GM18867 (cell line): ENCODE results near the gene EBI3.
"Not testable (repeated sequence)": the region's sequence is repeated elsewhere in the genome, so short reads cannot be mapped to it uniquely, and the experiment has no call there.

Experiments used
- ATAC-seq: cut with Tn5 transposase; IDR thresholded peaks from one replicate; pipeline ENCODE4 v1.9.1; 2021; ENCODE audit warnings: mild to moderate bottlenecking, moderate library complexity; ENCODE audit not compliant: unreplicated experiment

EBI3 gene

GRCh38 chr19:4199699-4200293 lies 29.5 kb upstream of the EBI3 start:
- ATAC-seq = no peak

GRCh38 chr19:4200940-4201542 lies 28.3 kb upstream of the EBI3 start:
- ATAC-seq = no peak

GRCh38 chr19:4201798-4202197 lies 27.5 kb upstream of the EBI3 start:
- no peak for ATAC-seq

- no peak for ATAC-seq
Observed at GRCh38 chr19:4206818-4207484, 22.4 kb upstream of the EBI3 start.

GRCh38 chr19:4208385-4209094 lies 20.8 kb upstream of the EBI3 start:
- no peak for ATAC-seq

GRCh38 chr19:4210166-4210731 lies 19.1 kb upstream of the EBI3 start:
- no peak for ATAC-seq

GRCh38 chr19:4213116-4213515 lies 16.2 kb upstream of the EBI3 start:
- ATAC-seq = no peak

GRCh38 chr19:4215807-4216206 lies 13.5 kb upstream of the EBI3 start:
- ATAC-seq = no peak

- no peak for ATAC-seq
Observed at GRCh38 chr19:4216846-4217245, 12.5 kb upstream of the EBI3 start.

- no peak for ATAC-seq
Observed at GRCh38 chr19:4217429-4218264, 11.7 kb upstream of the EBI3 start.

GRCh38 chr19:4218523-4218922 lies 10.8 kb upstream of the EBI3 start:
- ATAC-seq = not testable (repeated sequence)

GRCh38 chr19:4220188-4220587 lies 9.1 kb upstream of the EBI3 start:
- ATAC-seq = no peak

GRCh38 chr19:4224470-4224869 lies 4.9 kb upstream of the EBI3 start:
- ATAC-seq = no peak

GRCh38 chr19:4225885-4226284 lies 3.4 kb upstream of the EBI3 start:
- no peak for ATAC-seq

GRCh38 chr19:4227771-4228170 lies 1.6 kb upstream of the EBI3 start:
- ATAC-seq = no peak

GRCh38 chr19:4228765-4229178 lies 551 bp upstream of the EBI3 start:
- ATAC-seq = no peak

- not testable (repeated sequence) for ATAC-seq
Observed at GRCh38 chr19:4230237-4230636, 914 bp downstream of the EBI3 start.

- ATAC-seq = not testable (repeated sequence)
Observed at GRCh38 chr19:4231521-4231920, 2.2 kb downstream of the EBI3 start.

- not testable (repeated sequence) for ATAC-seq
Observed at GRCh38 chr19:4232139-4232538, 2.8 kb downstream of the EBI3 start.

- ATAC-seq = no peak
Observed at GRCh38 chr19:4232614-4233281, 3.4 kb downstream of the EBI3 start.
